HG03159 (cell line): Measurements from ENCODE around the gene MRPS34.

ENCODE experiments used
- ATAC-seq: cut with Tn5 transposase; IDR thresholded peaks from one replicate; pipeline ENCODE4 v1.9.1; 2021; ENCODE audit warnings: mild to moderate bottlenecking, moderate library complexity; ENCODE audit not compliant: unreplicated experiment

The MRPS34 gene

DNA sequence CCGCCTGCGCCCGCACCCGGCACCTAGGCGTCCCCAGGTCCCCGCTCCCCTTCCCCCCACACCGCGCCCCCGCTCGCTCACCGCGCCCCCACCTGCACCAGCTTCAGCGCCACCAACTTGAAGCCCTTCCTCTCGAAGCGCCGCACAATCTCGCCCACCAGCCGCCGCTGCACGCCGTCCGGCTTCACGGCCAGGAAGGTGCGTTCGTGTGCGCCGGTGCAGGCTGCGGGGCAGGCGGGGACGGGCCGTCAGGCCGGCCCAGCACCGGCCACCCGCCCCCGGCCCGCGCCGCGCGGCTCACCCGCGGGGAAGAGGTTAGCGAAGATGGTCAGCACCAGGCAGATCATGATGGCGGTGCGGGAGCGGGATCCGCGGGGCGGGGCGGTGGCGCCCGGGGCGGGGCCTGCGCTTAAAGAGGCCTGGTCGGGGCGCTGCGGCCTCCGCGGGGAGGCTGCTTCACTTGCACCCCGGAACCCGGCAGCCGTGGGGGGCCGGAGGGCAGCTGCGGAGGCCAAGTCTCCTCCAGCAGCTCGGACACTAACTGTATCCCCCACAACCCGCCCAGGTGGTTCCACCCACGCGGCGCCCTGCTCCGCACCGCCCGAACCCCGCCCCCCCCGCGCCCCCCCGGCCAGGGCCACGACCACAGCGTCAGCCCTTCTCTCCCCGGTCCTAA lies 1.6 kb downstream of the MRPS34 start, which contains the start of gene NME3:
NME3 (minus strand) TSS at position 356 of the 676 bp plus-strand sequence; CDS start at position 347, 9 bp downstream.
- no peak for ATAC-seq

DNA sequence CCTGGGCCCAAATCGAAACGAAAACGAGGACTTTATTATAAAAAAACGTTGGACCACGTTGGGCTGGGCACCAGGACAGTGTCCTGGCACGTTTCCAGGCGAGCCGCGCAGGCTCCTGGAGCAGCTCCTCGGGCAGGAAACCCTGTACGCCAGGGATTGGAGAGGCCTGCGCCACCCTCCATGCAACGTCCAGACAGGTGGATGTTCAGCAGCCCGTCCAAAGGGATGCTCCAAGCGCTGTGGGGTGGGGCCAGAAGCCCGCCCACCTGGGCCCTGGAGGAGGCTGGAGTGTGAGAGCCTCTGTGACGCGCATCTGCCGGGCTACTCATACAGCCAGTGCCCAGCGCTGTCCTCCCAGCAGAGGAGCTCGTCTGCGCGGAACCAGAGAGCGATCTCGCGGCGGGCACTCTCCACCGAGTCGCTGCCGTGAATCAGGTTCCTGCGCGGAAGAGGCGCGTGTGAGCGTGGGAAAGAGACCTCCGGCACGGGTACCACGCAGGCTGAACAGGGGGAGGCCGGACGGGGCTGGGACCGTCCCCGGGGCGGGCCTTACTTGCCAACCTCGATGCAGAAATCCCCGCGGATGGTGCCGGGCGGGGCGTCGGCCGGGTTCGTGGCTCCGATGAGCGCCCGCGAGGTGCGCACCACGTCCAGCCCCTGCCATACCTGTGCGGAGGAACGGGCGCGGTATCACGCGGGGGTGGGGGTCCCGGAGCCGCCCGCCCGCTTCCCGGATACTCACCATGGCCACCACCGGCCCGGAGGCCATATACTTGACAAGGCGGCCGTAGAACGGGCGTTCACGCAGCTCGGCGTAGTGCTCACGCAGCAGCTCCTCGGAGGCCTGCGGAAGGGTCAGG lies 2.4 kb downstream of the MRPS34 start:
- ATAC-seq = no peak

DNA sequence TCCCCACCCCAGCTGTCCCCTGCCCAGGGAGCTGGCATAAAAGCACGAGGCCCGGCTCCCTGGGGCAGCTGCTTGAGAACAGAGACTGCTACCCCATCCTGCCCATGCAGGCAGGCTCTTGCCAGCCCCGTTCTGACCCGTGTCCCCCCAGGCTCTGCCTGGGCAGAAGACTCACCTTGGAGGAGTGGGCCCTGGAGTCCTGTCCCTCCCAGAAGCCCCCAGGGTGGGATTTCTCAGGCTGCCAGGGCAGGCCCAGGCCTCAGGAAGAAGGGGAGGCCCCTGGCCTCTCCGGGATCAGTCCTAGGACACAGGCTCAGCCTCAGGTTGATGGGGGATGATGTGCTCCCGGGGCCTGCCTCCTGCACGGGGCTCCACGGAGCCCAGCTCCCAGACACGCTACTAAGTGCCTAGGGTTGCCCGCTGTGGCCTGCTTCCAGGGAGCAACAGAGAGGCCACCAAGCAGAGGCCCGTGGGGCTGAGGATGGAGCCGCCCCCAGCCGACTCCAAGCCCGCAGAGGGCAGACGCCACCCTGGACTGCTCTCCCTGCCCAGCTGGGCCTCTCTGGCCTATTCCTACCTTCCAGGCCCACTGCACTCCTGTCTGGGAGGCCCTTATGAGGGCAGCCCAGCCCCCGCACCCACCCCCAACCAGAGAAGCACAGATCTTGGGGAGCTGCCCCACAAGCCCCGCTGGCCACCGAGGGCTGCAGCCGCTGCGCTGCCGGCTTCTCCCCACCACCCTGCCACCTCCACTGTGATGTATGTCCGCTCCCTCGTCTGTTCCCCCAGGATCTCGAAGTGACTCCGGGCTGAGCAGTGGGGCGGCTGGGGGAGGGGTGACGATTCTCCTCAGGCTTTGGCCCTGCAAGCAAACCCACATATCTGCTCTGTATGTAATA lies 3.3 kb downstream of the MRPS34 start:
- ATAC-seq = no peak

DNA sequence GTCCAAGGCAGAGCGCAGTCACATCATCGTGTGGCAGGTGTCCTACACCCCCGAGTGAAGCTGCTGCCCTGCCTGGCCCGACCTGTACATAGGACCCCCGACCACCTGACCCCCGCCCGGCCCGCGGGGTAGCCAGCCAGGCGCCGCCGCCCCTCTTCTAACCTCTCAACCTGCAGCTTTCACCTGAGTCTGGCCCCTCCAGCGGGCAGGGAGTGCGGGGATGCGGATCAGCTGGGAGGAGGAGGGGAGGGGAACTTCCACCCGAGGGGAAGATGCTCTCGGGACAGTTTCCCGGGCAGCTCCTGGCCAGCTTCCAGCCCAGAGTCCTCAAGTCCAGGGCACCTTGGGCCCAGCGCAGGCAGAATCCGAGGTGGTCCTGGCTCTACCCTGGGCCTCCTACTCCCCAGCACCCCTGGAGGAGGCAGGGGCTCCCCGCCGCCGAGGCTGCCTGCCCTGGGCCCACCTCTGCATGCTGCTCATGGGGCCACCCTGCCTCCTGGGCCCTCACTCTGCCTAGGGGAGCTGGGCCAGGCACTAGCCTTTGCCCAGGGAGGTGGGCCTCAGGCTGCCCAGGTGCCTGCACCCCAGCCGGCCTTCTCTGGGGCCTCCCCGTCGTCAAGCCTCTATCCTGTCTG lies 4.0 kb downstream of the MRPS34 start:
- ATAC-seq = no peak

DNA sequence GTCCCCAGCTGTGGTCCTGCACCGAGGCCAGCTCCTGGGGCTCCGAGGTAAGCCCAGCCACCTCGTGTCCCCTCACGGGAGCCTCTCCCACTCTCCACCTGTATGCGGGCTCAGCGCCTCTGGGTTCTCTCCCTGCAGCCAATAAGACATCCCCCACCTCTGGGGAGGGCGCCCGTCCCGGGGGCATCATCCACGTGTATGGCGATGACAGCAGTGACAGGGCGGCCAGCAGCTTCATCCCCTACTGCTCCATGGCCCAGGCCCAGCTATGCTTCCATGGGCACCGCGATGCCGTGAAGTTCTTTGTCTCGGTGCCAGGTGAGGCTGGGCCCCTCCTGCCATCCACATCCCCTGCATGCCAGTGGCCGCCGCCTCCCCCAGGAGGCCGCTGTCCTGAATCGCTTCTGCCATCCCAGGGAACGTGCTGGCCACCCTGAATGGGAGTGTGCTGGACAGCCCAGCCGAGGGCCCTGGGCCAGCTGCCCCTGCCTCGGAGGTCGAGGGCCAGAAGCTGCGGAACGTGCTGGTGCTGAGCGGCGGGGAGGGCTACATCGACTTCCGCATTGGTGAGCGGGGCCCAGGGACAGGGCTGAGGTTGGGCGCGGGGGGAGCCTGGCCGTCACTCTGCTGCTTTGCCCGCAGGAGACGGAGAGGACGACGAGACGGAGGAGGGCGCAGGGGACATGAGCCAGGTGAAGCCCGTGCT lies 4.7 kb downstream of the MRPS34 start:
- no peak for ATAC-seq

DNA sequence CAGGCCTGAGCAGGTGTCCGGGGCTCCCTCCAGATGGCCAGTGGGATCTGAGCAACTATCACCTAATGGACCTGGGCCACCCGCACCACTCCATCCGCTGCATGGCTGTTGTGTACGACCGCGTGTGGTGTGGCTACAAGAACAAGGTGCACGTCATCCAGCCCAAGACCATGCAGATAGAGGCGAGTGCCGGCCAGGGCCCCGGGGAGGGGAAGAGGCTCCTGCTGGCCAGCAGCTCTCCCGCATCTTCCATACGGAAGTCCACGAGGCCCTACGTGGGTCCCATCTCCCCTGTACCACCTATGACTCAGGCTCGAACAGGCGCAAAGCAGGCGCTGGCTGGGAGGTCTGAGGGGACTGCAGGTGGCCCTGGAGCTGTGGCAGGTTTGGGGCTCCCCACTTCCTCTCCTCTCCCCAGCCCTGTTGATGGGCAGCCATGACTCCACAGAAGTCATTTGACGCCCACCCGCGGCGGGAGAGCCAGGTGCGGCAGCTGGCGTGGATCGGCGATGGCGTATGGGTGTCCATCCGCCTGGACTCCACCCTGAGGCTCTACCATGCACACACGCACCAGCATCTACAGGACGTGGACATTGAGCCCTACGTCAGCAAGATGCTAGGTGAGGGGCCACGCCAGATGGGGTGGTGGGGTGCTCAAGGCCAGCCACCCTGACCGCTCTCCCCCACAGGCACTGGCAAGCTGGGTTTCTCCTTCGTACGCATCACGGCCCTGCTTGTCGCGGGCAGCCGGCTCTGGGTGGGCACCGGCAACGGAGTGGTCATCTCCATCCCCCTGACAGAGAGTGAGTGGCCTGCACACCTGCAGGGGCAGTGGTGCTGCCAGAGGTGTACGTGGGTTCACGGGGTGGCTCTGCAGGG lies 5.6 kb downstream of the MRPS34 start:
- ATAC-seq = no peak

DNA sequence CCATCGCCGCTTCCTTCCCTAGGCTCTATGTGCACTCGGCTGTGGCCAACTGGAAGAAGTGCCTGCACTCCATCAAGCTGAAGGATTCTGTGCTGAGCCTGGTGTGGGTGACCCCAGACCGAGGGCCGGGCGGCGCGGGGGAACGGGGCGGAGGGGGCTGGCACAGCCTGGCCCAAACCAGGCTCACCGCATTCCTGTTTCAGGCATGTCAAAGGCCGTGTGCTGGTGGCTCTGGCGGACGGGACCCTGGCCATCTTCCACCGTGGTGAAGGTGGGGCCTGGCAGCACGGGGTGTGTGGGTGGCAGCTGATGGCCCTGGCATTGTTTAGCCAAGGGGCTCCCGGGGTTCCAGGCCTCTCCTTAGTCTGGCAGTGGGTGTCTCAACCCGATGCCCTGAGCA lies 6.2 kb downstream of the MRPS34 start:
- no peak for ATAC-seq

DNA sequence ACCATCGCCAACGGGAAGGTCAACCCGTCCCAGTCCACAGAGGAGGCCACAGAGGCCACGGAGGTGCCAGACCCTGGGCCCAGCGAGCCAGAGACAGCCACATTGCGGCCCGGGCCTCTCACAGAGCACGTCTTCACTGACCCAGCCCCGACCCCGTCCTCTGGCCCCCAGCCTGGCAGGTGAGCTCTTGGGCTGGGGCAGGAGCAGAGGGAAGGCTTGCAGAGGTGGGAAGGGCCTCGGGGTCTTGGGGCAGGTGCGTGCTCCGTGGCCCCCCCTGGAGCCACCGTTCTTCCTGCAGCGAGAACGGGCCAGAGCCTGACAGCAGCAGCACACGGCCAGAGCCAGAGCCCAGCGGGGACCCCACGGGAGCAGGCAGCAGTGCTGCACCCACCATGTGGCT lies 6.7 kb downstream of the MRPS34 start:
- no peak for ATAC-seq

DNA sequence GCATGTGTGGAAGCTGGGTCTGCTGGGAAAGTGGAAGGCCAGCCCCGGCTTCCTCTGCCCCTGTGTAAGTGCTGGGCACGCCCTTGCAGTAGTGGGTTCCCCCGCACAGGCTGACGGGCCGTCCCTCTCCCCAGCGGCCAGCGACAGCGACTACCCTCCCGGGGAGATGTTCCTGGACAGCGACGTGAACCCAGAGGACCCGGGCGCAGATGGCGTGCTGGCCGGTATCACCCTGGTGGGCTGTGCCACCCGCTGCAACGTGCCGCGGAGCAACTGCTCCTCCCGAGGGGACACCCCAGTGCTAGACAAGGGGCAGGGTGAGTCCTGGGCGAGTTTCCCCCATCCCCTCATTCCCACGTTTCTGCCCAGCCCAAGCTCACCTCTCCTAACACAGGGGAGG lies 7.1 kb downstream of the MRPS34 start:
- ATAC-seq = no peak

DNA sequence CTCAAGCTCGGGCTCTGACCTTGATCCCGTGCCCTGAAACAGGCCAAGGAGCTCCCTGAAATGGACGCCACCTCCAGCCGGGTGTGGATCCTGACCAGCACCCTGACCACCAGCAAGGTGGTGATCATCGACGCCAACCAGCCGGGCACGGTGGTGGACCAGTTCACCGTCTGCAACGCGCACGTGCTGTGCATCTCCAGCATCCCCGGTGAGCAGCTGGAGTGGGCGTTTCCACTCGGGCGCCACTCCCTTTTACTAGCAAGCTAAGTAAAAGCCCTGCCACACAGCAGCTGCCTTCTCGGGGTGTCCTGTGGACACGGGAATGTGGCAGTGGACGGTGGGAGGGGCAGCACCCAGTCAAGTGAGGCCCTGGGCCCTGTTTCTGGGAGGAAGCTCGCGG lies 8.0 kb downstream of the MRPS34 start:
- ATAC-seq = no peak

DNA sequence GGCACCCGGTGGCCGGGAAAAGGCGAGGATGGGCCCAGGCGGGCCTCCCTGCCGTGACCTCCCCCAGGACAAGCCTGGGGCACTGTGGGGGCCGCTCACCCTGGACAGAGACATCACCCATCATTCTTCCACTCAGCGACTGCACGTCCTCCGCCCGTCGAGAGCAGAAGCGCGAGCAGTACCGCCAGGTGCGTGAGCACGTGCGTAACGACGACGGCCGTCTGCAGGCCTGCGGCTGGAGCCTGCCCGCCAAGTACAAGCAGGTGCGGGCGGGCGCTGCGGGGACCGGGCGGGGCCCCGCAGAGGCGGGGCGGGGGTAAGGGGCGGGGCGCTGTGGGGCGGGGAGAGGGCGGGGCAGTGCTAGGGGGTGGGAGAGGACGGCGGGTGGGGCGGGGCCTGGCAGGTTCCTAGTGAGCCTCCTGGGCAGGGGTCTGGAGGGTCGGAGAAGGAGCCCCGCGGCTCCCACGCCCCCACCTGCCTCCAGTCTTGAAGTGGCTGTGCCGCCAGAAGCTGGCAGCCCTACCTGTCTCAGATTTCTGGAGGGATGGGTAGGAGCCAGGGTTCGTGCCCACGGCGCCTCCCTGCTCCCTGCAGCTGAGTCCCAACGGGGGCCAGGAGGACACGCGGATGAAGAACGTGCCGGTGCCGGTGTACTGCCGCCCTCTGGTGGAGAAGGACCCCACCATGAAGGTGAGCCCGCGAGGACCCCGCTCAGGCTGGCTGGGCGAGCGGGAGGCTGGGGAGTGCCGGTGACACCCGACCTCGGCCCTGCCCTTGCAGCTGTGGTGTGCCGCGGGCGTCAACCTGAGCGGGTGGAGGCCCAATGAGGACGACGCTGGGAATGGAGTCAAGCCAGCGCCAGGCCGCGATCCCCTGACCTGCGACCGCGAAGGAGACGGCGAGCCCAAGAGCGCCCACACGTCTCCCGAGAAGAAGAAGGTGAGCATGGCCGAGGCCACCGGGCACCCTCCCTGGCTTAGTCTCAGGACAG lies 9.1 kb downstream of the MRPS34 start:
- ATAC-seq = no peak

DNA sequence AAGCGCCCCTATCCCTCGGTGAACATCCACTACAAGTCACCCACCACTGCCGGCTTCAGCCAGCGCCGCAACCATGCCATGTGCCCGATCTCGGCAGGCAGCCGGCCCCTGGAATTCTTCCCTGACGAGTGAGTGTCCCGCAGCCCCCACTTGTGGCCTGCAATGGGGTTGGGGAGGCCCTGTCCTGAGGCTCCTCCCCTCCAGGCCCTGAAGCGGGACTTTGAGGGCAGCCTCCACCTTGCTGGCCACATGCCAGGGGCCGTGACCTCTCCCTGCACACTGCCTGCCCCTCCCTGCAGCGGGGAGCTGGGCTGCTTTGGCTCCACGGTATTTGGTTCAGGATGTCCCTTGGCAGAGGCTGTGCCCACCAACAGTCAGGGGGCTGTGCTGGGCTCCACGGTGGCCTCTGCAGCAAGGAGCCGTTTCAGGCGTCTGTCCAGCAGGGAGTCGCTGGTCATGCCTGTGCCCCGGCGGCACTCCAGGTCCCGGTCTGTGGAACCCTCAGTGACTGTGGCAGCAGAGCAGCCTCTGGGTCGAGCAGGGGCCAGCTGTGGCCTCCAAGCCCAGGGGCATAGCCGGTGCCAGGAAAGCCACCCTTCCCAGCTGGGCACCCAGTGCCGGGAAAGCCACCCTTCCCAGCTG lies 9.9 kb downstream of the MRPS34 start:
- ATAC-seq = no peak

DNA sequence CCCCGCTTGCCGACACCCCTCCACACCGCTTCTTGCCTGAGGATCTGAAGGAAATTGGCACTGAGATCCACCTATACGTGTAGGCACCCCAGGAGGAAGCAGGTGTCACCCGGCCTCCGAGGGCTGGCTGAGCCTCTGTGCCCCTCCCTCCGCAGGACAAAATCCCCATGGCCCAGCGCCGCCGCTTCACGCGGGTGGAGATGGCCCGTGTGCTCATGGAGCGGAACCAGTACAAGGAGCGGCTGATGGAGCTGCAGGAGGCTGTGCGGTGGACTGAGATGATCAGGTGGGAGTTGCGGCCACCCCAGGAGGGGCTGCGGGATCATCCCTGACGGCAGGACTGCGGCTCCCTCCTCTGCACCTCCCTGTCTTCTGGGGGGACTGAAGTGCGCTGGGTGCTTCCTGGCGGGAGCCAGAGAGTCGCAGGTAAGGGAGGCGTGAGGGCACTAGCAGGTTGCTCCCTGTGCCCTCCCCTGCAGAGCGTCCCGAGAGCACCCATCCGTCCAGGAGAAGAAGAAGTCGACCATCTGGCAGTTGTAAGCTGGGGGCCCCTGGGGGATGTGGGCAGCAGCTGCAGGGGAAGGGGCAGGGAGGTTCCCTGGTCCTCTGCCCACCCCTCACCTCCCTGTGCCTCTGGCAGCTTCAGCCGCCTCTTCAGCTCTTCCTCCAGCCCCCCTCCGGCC lies 10.6 kb downstream of the MRPS34 start:
- ATAC-seq = no peak

DNA sequence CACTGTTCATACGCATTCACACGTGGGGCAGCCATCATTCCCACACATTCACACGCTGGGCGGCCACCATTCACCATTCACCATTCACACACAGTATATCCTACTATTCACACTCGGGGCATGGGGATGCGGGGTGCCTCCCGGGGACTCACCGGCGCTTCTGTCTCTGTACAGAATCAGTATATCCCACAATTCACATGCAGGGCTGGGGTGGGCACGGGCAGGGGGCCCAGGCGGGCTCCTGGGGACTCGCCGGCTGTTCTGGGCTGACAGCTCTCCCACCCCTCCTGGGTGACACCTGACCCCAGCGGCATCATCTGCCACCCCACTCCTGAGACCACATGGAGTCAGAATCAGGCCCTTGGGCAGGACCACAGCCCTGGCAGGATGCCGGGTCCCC lies 11.2 kb downstream of the MRPS34 start:
- no peak for ATAC-seq

DNA sequence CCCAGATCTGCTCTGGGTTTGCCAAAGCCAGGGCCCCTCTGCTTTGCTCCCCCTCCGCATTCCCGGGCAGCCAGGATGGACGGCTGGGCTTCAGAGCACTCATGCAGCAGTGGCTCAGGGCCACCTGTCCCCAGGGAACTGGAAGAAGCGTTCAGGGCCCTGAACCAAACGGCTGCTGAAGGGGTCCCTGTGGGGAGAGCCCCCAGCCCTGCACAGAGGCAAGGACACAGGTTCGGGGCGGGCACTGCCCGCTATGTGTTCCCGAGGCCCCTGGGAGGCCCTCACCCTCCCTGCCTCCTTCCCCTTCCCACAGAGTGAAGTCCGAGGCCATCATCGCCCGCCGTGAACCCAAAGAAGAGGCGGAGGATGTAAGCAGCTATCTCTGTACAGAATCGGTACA lies 12.0 kb downstream of the MRPS34 start:
- no peak for ATAC-seq

DNA sequence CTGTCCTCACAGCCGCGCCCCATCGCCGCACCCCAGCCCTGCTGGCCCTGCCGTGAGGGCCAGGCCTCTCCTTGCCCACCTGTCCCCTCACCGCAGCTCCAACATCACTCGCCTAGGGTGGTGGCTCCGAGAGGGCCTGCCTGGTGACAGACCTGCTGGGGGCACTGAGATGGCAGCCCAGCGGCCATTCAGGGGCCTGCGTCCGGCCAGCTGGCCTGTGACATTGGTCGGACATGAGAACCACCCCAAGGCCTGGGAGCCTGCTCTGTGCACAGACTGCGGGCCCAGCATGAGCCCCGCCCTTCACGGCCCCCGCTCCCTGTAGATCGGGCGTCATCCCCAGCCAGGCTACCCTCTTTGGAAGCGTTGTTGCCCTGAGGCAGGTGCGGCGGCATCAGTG lies 13.4 kb downstream of the MRPS34 start:
- no peak for ATAC-seq

DNA sequence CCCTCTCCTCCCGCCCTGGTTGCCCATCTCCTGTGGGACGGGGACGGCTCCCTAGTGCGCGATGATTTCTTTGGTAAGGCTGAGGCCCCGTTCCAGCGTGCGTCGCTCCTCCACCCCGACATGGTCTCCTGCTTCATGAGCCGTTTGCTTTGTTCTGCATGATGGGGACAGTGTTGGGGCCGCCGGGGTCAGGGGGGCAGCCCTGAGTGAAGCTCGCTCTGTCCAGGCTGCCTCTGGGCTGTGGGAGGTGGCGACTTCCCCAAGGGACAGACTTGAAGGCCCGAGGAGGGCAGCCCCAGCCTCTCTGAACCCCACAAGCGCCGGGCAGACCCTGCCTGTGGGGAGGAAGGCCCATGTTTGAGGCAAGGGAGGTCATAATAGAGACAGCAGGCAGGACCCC lies 14.0 kb downstream of the MRPS34 start:
- ATAC-seq = no peak
